A549 treated with Mapracorat at 1 μM for 4 hours (cell line): ENCODE measurements around the gene NT5DC3. TPM values are rescaled to one million over a fixed set of nuclear protein-coding genes. Genes with fewer than 3 reads are reported as not detected.

Experiments
- total RNA-seq: library from RNA; stranded (reverse); fragments of 200-300 nt; extraction: Qiagen RNA extraction; gene quantifications from 5 replicates; pipeline ENCODE4 v1.2.3, GENCODE V29; 2022

NT5DC3 gene
- total RNA-seq: 17.3 to 22.2 TPM (median 18.7 TPM) in 5 replicates

GRCh38 chr12:103840876-103841689 lies at the start of gene NT5DC3:
Gene NT5DC3 (minus strand): TSS chr12:103841234. CDS start chr12:103841156, 78 bp downstream.

Other genes starting within 250 kb of the NT5DC3 start
- gene HSP90B1, start 89.2 kb upstream of the NT5DC3 start, total RNA-seq: 533 to 634 TPM (median 575 TPM) in 5 replicates
- 22.4 to 29.9 TPM (median 27.1 TPM) in 5 replicates for gene TDG, start 124.6 kb upstream of the NT5DC3 start, total RNA-seq
- gene GLT8D2, start 209.0 kb upstream of the NT5DC3 start, total RNA-seq: 0.19 to 0.28 TPM (median 0.22 TPM) in 5 replicates
- gene HCFC2, start 223.3 kb upstream of the NT5DC3 start, total RNA-seq: 4.0 to 5.8 TPM (median 4.8 TPM) in 5 replicates